ENCODE results near the gene TEP1. TPM values are rescaled to one million over a fixed set of nuclear protein-coding genes. Genes with fewer than 3 reads are reported as not detected.

Gene TEP1
- 9.2 to 11.4 TPM (median 10.7 TPM) in 5 replicates for total RNA-seq (2022; extraction: Qiagen RNA extraction)

GRCh38 chr14:20412876-20413743 lies at the start of gene TEP1:
TEP1 (minus strand) TSS chr14:20413501; CDS start chr14:20408439, 5,062 bp downstream.

DNA sequence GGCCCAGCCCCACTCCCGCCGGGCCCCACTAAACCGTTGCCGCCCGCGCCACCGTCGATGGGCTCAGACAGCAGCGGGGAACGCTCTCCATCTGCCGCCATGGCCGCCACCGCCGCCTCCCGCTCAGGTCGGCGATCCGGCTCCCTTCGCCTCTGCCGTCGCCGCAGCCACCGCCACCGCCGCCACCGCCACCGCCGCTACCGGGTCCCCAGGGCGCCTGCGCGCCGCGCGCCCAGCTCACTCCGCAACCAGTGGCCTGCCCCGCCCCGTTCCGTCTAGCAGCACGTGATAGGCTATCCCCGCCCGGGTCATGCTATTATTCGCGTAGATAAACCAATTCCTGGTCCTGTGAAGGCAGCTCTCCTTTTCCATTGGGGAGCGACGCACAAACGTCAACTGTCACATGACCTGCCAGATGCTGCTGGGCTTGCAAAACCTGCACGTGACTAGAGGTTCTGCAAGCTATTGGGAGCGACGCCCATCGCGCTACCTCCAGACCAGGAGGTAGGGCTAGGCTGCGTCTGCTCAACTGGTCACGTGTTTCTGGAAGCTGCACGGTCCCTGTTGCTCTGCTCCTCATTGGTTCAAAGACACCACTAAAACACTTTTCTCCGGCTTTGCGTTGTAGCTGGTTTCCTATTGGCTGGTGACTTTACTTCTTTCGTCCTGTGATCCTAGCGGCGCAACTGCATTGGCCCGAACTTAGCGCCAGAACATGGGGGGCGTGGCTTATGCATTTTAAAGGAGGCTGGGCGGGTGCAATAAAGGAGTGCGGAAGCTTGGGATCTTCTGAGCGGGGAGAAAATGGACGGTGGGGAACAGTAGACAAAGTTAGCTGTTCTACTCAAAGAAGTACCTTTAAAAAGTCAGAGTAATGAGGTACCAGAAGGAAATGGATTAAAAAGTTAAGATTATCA lies 48.2 kb upstream of the TEP1 start, which contains the start of gene PIP4P1:
PIP4P1 (minus strand) TSS at position 210 of the 917 bp plus-strand sequence; CDS start at position 101, 109 bp downstream.

GRCh38 chr14:20454516-20455354 lies 41.4 kb upstream of the TEP1 start, which contains the start of the genes APEX1 and OSGEP:
APEX1 (plus strand) TSS chr14:20455226; CDS start chr14:20455646, 420 bp downstream.
OSGEP (minus strand) TSS chr14:20454812; CDS start chr14:20454683, 129 bp downstream.

GRCh38 chr14:20435582-20436362 lies 22.5 kb upstream of the TEP1 start, which contains the start of gene KLHL33:
KLHL33 (minus strand) TSS chr14:20436166; CDS start chr14:20435811, 355 bp downstream.

DNA sequence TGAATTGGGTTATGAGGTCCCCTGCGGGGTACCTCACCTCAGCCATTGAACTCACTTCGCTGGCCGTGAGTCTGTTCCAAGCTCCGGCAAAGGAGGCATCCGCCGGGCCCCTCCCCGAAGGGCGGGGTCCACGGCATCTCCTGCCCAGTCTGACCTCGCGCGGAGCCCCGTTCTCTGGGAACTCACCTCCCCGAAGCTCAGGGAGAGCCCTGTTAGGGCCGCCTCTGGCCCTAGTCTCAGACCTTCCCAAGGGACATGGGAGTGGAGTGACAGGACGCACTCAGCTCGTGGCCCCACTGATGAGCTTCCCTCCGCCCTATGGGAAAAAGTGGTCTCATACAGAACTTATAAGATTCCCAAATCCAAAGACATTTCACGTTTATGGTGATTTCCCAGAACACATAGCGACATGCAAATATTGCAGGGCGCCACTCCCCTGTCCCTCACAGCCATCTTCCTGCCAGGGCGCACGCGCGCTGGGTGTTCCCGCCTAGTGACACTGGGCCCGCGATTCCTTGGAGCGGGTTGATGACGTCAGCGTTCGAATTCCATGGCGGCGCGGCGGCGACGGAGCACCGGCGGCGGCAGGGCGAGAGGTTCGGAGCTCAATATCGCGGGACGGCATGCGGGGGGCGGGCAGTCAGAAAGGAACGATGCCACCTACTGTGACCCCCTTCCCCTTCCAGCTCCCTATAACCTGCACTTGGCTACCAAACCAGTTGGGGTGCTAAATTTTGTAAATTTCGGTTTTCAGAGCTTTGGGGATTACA lies 70.0 kb downstream of the TEP1 start, which contains the start of gene PARP2:
PARP2 (plus strand) TSS at position 544 of the 770 bp plus-strand sequence; CDS start at position 551, 7 bp downstream.

GRCh38 chr14:20332788-20333493 lies 80.4 kb downstream of the TEP1 start, which contains the start of gene CCNB1IP1:
CCNB1IP1 (minus strand) TSS chr14:20333279; CDS start chr14:20316523, 16,756 bp downstream.

Other genes starting within 250 kb of the TEP1 start
- not detected in 5 replicates for gene OR11G2, start 222.6 kb downstream of the TEP1 start, total RNA-seq (2022; extraction: Qiagen RNA extraction)
- not detected in 5 replicates for gene OR11H6, start 189.8 kb downstream of the TEP1 start, total RNA-seq (2022; extraction: Qiagen RNA extraction)
- gene OR11H7, start 184.5 kb downstream of the TEP1 start, total RNA-seq (2022; extraction: Qiagen RNA extraction) = not detected in 5 replicates
- not detected in 5 replicates for gene OR11H4, start 174.2 kb downstream of the TEP1 start, total RNA-seq (2022; extraction: Qiagen RNA extraction)
- 17.8 to 30.0 TPM (median 20.0 TPM) in 5 replicates for gene TTC5, start 107.5 kb downstream of the TEP1 start, total RNA-seq (2022; extraction: Qiagen RNA extraction)
- 39.2 to 48.8 TPM (median 42.7 TPM) in 5 replicates for gene CCNB1IP1, start 80.2 kb downstream of the TEP1 start, total RNA-seq (2022; extraction: Qiagen RNA extraction)
- gene PARP2, start 69.9 kb downstream of the TEP1 start, total RNA-seq (2022; extraction: Qiagen RNA extraction) = 20.0 to 27.3 TPM (median 21.1 TPM) in 5 replicates
- gene KLHL33, start 22.7 kb upstream of the TEP1 start, total RNA-seq (2022; extraction: Qiagen RNA extraction) = 0.01 to 0.02 TPM in 2 of 5 replicates, not detected in the others
- gene OSGEP, start 41.3 kb upstream of the TEP1 start, total RNA-seq (2022; extraction: Qiagen RNA extraction) = 24.8 to 26.9 TPM (median 26.0 TPM) in 5 replicates
- gene APEX1, start 41.7 kb upstream of the TEP1 start, total RNA-seq (2022; extraction: Qiagen RNA extraction) = 256 to 269 TPM (median 260 TPM) in 5 replicates
- 27.7 to 42.8 TPM (median 34.4 TPM) in 5 replicates for gene PIP4P1, start 47.9 kb upstream of the TEP1 start, total RNA-seq (2022; extraction: Qiagen RNA extraction)
- gene PNP, start 55.9 kb upstream of the TEP1 start, total RNA-seq (2022; extraction: Qiagen RNA extraction) = 154 to 192 TPM (median 164 TPM) in 5 replicates
- gene RNASE10, start 92.0 kb upstream of the TEP1 start, total RNA-seq (2022; extraction: Qiagen RNA extraction) = 0.13 to 0.35 TPM (median 0.22 TPM) in 5 replicates
- not detected in 5 replicates for gene RNASE9, start 147.5 kb upstream of the TEP1 start, total RNA-seq (2022; extraction: Qiagen RNA extraction)
- gene RNASE11, start 174.5 kb upstream of the TEP1 start, total RNA-seq (2022; extraction: Qiagen RNA extraction) = not detected in 5 replicates
- not detected in 5 replicates for gene RNASE12, start 177.9 kb upstream of the TEP1 start, total RNA-seq (2022; extraction: Qiagen RNA extraction)
- gene OR6S1, start 228.2 kb upstream of the TEP1 start, total RNA-seq (2022; extraction: Qiagen RNA extraction) = not detected in 5 replicates

Measured in A549 treated with CORT108297 at 1 μM for 4 hours (cell line).